Suprapubic skin (tissue), 4 donors: ENCODE results near the gene MPP3. TPM values are rescaled to one million over a fixed set of nuclear protein-coding genes. Genes with fewer than 3 reads are reported as not detected.

ENCODE experiments used
- DNase-seq, 2 donors: peaks; one replicate each; pipeline ENCODE4 v3.0.0-alpha.2; 2019; ENCODE audit warnings: low spot score in 2 of 2
- H3K27ac ChIP-seq: fragments of 200-600 bp; sonication (generic); one replicate; pipeline ENCODE4 v1.5.1; 2019
- H3K27me3 ChIP-seq: fragments of 200-600 bp; sonication (generic); one replicate; pipeline ENCODE4 v1.5.1; 2019
- H3K36me3 ChIP-seq: fragments of 200-600 bp; sonication (generic); one replicate; pipeline ENCODE4 v1.5.1; 2019
- H3K4me1 ChIP-seq: fragments of 200-600 bp; sonication (generic); one replicate; pipeline ENCODE4 v1.5.1; 2019
- H3K4me3 ChIP-seq: fragments of 200-600 bp; sonication (generic); one replicate; pipeline ENCODE4 v1.5.1; 2019; ENCODE audit warnings: mild to moderate bottlenecking
- H3K9me3 ChIP-seq: fragments of 200-600 bp; sonication (generic); one replicate; pipeline ENCODE4 v1.5.1; 2019
- EP300 ChIP-seq: sonication (generic); formaldehyde crosslinking; IDR thresholded peaks from one replicate; pipeline ENCODE4 v1.6.1; 2017; ENCODE audit warnings: antibody characterized with exemption
- POLR2A ChIP-seq, 2 donors: fragments of 450-650 bp; IDR thresholded peaks; one replicate each; pipeline ENCODE4 v1.6.1; 2017; ENCODE audit warnings: antibody characterized with exemption in 2 of 2, mild to moderate bottlenecking in 2 of 2, moderate library complexity in 2 of 2
- POLR2AphosphoS5 ChIP-seq, 3 donors: sonication (generic); formaldehyde crosslinking; IDR thresholded peaks; one replicate each; pipeline ENCODE4 v1.6.1; 2017; ENCODE audit warnings: antibody characterized with exemption in 3 of 3
- WGBS: methylation state at CpG from one replicate; pipeline ENCODE4 v1.1.5; 2018; 5-methylcytosine and 5-hydroxymethylcytosine counted together
- total RNA-seq, 4 donors: library from RNA; depleted of rRNA; stranded (reverse); fragments of >200 nt; gene quantifications; one replicate each; pipeline ENCODE4 v1.1.0, GENCODE V29; 2016
- TF ChIP-seq, protein P1 (sequence below), 2 donors: fragments of 200-600 bp in 1 of 2; fragments of 450-650 bp in 1 of 2; sonication (generic) in 1 of 2; IDR thresholded peaks; one replicate each; pipeline ENCODE4 v1.5.1; 2016 to 2019; ENCODE audit warnings: antibody characterized with exemption in 2 of 2, mild to moderate bottlenecking in 1 of 2, moderate library complexity in 1 of 2

MPP3 gene
- total RNA-seq, 4 donors from 2014 or later = 5.4 to 8.0 (median 5.9) TPM

DNA sequence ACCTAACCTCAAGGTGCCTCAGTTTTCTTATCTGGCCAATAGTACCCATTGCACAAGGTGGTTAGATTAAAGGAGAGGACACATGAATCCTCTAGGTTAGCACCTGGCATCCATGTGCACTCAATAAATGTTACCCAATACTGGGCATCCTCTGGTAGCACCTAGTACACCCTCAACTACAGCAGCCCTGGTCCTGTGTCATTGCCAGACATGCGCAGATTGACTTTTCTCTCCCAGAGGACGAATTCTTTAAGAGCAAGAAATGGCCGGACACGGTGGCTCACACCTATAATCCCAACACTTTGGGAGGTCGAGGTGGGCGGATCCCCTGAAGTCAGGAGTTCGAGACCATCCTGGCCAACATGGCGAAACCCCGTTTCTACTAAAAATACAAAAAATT lies 61.5 kb downstream of the MPP3 start:
- no peak overlapping the region for H3K27ac ChIP-seq
- peaks cover 85% of the 10 kb centered on the region for H3K36me3 ChIP-seq
- no peak overlapping the region for H3K4me3 ChIP-seq
- peaks cover 4% of the 10 kb centered on the region for H3K4me1 ChIP-seq
- no peak for DNase-seq
- 94% methylated on average over 9 of the region's 9 CpGs for WGBS
- H3K27me3 ChIP-seq = no peaks in the 10 kb centered on the region
- no peak for TF ChIP-seq EP300
- TF ChIP-seq, protein P1, sequence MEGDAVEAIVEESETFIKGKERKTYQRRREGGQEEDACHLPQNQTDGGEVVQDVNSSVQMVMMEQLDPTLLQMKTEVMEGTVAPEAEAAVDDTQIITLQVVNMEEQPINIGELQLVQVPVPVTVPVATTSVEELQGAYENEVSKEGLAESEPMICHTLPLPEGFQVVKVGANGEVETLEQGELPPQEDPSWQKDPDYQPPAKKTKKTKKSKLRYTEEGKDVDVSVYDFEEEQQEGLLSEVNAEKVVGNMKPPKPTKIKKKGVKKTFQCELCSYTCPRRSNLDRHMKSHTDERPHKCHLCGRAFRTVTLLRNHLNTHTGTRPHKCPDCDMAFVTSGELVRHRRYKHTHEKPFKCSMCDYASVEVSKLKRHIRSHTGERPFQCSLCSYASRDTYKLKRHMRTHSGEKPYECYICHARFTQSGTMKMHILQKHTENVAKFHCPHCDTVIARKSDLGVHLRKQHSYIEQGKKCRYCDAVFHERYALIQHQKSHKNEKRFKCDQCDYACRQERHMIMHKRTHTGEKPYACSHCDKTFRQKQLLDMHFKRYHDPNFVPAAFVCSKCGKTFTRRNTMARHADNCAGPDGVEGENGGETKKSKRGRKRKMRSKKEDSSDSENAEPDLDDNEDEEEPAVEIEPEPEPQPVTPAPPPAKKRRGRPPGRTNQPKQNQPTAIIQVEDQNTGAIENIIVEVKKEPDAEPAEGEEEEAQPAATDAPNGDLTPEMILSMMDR (IDR thresholded peaks at IDR 0.05) = no peak
- no peak for TF ChIP-seq POLR2AphosphoS5 (IDR thresholded peaks at IDR 0.05)
- no peak for TF ChIP-seq POLR2A (IDR thresholded peaks at IDR 0.05)
- no peaks in the 10 kb centered on the region for H3K9me3 ChIP-seq

DNA sequence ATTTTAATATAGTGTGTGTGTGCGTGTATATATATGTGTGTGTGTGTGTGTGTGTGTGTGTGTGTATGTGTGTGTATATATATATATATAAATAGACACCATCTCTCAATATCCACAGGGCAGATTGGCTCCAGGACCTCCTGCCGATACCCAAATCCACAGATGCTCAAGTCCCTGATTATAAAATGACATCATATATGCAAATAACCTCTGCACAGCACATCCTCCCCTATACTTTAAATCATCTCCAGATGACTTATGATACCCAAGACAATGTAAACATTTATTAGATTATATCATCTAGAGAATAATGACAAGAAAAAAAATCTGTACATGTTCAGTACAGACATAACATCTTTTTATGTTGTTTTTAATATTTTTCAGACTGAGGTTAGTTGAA lies 62.0 kb downstream of the MPP3 start:
- no peak overlapping the region for H3K27ac ChIP-seq
- no peaks in the 10 kb centered on the region for H3K27me3 ChIP-seq
- peaks cover 2% of the 10 kb centered on the region for H3K4me1 ChIP-seq
- no peaks in the 10 kb centered on the region for H3K9me3 ChIP-seq
- no peak for DNase-seq
- peaks cover 85% of the 10 kb centered on the region for H3K36me3 ChIP-seq
- 95% methylated on average over 2 of the region's 2 CpGs for WGBS
- no peak overlapping the region for H3K4me3 ChIP-seq
- TF ChIP-seq POLR2AphosphoS5 (IDR thresholded peaks at IDR 0.05) = no peak
- TF ChIP-seq EP300 = no peak
- TF ChIP-seq, protein P1 (IDR thresholded peaks at IDR 0.05) = no peak

DNA sequence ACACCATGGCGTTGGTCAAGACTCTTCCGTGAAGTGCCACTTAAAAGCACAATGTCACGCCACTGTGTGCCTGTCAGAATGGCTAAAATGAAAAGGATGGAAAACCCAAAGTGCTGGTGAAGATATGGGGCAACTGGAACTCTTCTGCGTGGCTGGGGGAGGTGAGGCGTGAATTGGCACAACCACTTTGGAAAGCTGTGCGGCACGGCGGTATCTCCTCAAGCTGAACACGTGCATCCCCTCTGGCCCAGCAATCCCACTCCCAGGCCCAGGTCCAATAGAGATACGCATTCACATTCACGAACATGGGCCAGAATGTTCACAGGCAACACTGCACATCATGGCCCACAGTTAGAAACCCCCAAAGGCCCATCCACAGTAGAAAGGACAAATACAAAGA lies 63.1 kb downstream of the MPP3 start:
- peaks cover 2% of the 10 kb centered on the region for H3K4me1 ChIP-seq
- H3K27me3 ChIP-seq = no peaks in the 10 kb centered on the region
- DNase-seq = no peak
- no peaks in the 10 kb centered on the region for H3K9me3 ChIP-seq
- H3K36me3 ChIP-seq = peaks cover 76% of the 10 kb centered on the region
- H3K4me3 ChIP-seq = no peak overlapping the region
- TF ChIP-seq POLR2AphosphoS5 (IDR thresholded peaks at IDR 0.05) (no peak), POLR2A (IDR thresholded peaks at IDR 0.05) (no peak), EP300 (no peak)
- TF ChIP-seq, protein P1 (IDR thresholded peaks at IDR 0.05) = no peak
- 92% methylated on average over 8 of the region's 11 CpGs for WGBS
- H3K27ac ChIP-seq = no peak overlapping the region

DNA sequence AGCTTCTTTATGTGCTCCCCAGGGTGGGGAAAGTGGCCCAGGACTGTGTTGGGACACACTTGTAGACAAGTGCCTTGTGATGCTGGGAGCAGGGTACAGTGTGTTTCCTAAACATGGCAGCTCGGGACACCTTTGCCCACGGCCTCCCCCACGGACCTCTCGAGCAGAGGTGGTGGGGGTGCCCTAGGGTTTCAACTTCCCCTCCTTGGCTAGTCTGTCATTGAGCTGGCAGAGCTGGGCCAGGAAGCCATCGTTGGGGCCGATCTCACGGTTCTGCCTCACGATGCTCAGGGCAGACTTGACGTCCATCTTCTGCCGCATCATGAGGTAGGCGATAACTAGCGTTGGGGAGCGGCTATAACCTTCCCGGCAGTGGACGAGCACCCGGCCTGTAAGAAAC lies 63.5 kb downstream of the MPP3 start:
- Histone ChIP-seq H3K4me3 (no peak overlapping the region), H3K36me3 (peaks cover 72% of the 10 kb centered on the region), H3K4me1 (peaks cover 2% of the 10 kb centered on the region), H3K27me3 (no peaks in the 10 kb centered on the region), H3K27ac (no peak overlapping the region), H3K9me3 (no peaks in the 10 kb centered on the region)
- DNase-seq = no peak
- WGBS = 95% methylated on average over 8 of the region's 16 CpGs
- TF ChIP-seq POLR2AphosphoS5 (IDR thresholded peaks at IDR 0.05) (no peak), POLR2A (IDR thresholded peaks at IDR 0.05) (no peak), EP300 (no peak)
- TF ChIP-seq, protein P1 (IDR thresholded peaks at IDR 0.05) = no peak

DNA sequence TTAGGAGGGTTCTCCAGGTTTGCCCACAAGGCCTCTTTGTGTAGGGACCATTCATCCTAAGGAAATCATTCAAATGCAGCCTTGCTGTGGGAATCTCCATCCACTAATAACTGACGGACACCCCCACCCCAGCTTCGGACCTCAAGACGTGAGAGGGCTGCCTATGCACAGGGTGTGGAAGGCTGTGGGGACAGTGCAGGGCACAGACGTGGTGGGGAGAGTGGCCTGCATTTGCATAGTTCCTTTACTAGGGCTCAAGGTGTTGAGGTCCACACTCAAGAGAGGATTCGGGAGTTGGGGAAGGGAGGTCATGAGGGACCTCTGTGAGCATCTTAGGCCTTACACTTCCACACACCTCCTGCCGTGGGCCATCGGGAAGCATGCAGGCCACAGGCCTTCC lies 64.0 kb downstream of the MPP3 start:
- H3K9me3 ChIP-seq = no peaks in the 10 kb centered on the region
- H3K27ac ChIP-seq = no peak overlapping the region
- peaks cover 2% of the 10 kb centered on the region for H3K4me1 ChIP-seq
- 88% methylated on average over 7 of the region's 7 CpGs for WGBS
- no peaks in the 10 kb centered on the region for H3K27me3 ChIP-seq
- peaks cover 67% of the 10 kb centered on the region for H3K36me3 ChIP-seq
- no peak for DNase-seq
- TF ChIP-seq POLR2AphosphoS5 (IDR thresholded peaks at IDR 0.05) = no peak
- TF ChIP-seq, protein P1 (IDR thresholded peaks at IDR 0.05) = no peak
- no peak for TF ChIP-seq EP300
- no peak for TF ChIP-seq POLR2A (IDR thresholded peaks at IDR 0.05)
- H3K4me3 ChIP-seq = no peak overlapping the region
